GM19324 (cell line): ENCODE data around the gene PIGB.
"Not testable (repeated sequence)": the region's sequence is repeated elsewhere in the genome, so short reads cannot be mapped to it uniquely, and the experiment has no call there.

Source experiments
- ATAC-seq: cut with Tn5 transposase; IDR thresholded peaks from one replicate; pipeline ENCODE4 v1.9.1; 2021; ENCODE audit warnings: mild to moderate bottlenecking, moderate library complexity; ENCODE audit not compliant: unreplicated experiment, low FRiP score

PIGB gene

GRCh38 chr15:55290528-55291057 is 28.4 kb upstream of the PIGB start:
- ATAC-seq: peak; percentile 72

GRCh38 chr15:55297315-55297714 is 21.7 kb upstream of the PIGB start:
- ATAC-seq: no peak

- not testable (repeated sequence) for ATAC-seq
These were observed 16.2 kb upstream of the PIGB start for GRCh38 chr15:55302801-55303200.

GRCh38 chr15:55319537-55320237 is 665 bp downstream of the PIGB start:
- peak; percentile 30 for ATAC-seq

DNA sequence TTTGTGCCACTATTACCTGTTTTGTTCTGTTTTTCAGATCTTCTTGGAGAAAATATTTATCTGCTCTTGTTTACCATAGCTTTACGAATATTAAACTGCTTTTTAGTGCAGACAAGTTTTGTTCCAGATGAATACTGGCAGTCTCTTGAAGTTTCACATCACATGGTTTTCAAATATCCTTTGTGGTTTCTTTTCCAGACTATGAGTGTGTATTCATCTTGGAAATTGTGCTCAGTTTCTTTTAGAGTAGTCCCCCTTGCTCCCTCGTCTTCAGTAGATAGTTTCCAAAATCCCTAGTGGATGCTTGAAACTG is 1.2 kb downstream of the PIGB start:
- ATAC-seq: no peak

- no peak for ATAC-seq
These were observed 1.9 kb downstream of the PIGB start for GRCh38 chr15:55320963-55321362.

GRCh38 chr15:55322467-55322866 is 3.4 kb downstream of the PIGB start:
- ATAC-seq: no peak

- no peak for ATAC-seq
These were observed 8.4 kb downstream of the PIGB start for GRCh38 chr15:55327387-55327786.

- no peak for ATAC-seq
These were observed 15.3 kb downstream of the PIGB start for GRCh38 chr15:55334371-55334770.

DNA sequence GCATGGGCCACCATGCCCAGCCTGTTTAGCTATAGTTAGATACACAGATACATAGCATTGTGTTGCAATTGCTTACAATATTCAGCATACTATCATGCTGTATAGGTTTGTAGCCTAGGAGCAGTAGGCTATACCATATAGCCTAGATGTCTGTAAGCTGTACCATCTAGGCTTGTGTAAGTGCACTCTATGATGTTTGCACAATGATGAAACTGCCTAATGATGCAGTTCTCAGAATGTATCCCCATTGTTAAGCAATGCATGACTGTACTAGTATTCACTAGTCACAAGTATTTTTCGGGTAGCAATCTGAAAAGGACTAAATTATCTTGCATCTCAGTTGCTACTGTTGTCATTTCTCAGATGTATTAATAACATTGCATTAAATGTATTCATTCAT is 16.0 kb downstream of the PIGB start:
- ATAC-seq: no peak

DNA sequence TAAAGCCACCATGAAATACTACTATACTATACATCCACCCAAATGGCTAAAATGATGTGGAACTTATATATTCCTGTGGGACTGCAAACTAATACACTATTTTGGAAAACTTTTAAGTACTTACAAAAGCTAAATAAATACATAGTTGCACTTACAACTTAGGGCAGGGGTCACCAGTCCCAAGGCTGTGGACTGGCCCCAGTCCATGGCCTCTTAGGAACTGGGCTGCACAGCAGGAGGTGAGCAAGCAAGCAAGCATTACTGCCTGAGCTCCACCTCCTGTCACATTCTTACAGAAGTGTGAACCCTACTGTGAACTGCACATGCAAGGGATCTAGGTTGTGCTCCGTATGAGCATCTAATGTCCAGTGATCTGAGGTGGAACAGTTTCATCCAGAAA is 18.1 kb downstream of the PIGB start:
- ATAC-seq: no peak

DNA sequence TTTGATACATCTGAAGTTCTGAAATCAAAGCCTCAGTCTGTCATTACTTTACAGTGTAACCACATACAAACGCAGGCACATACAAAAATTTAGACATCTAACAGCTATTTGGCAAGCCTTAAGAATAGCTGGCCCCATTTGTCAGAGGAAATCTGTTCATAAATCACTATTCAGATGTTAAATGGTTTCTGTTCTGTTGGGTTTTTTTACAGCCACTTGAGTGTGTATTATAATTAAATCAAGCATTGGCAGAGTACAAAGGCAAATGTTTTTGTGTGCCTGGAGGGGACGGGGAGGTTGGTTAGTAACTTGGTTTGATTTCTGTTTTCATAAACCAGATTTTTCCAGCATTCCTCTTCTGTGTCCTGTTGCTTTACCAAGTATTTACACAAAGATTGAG is 24.1 kb downstream of the PIGB start:
- ATAC-seq: no peak

DNA sequence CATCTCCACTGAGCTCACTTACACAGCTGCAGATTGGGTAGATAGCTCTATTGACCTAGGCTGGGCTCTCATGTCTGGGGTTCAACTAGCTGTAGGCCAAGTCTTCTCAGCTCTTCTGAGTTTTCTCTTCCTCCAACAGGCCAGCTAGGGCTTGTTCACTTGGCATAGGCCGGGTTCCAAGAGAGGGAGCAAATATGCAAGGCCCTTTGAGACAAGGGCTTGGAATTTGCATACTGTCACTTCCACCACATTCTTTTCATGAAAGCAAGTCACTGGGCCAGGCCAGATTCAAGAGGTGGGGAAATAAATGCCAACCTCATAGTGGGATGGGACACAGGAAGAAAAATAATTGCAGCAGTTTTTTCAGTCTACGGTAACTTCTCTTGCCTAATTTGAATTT is 25.2 kb downstream of the PIGB start:
- ATAC-seq: no peak

- no peak for ATAC-seq
These were observed 29.3 kb downstream of the PIGB start for GRCh38 chr15:55348281-55348778.

DNA sequence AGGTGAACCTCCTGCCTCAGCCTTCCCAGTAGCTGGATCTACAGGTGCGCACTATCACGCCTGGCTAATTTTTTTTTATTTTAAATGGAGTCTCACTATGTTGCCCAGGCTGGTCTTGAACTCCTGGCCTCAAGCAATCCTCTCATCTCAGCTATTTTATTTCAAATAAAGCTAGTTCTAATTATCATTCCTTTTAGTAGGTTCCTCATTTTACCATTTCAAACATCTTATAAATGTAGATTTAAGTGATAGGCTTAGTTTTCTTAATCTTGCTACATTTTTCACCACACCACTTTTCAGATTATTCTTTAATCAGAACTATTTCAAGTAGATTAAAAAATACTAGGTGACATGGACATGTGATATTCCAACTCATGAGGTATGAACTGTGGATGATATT is 30.3 kb downstream of the PIGB start:
- ATAC-seq: no peak

DNA sequence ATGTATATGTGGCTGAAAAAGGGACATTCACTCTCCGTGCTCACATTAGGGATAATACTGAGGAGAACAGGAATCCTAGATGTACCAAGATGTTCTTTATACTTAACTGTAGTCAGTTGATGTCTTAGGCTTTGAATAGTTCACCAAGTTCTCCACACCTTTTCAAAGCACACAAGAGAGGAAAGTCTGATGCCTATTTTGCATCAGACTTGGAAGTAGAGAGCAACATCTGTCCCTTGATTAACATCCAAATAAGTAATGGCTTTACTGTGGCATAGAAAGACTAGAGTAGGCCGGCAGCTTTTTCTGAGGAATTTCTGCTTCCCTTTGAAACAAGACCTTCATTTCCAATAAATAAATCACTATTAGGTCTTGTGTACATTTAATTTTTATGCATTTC is 34.0 kb downstream of the PIGB start:
- ATAC-seq: no peak

DNA sequence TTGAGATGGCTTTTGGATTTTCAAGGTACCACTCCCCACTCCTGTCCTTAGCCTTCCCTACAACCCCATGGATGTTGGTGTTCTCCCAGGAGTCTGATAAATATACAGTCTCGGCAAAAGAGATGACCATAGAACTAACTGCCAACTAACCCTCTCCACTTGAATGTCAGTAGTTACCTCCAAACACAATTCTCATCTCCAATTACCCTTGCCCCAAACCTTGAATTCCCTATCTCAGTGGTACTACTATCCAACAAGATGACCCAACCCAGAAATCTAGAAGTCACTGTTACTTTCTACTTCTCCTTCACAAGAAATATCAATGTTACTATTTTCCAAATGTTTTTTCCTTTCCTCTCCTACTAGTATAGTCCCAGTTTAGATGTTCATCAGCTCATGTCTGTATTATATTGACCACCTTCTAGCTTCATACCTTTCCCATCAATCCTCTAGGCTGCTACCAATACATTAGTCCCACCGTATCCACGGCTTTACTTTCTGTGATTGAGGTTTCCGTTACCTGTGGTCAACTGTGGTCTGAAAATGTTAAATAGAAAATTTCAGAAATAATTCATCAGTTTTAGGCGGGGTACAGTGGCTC is 38.1 kb downstream of the PIGB start:
- no peak for ATAC-seq

DNA sequence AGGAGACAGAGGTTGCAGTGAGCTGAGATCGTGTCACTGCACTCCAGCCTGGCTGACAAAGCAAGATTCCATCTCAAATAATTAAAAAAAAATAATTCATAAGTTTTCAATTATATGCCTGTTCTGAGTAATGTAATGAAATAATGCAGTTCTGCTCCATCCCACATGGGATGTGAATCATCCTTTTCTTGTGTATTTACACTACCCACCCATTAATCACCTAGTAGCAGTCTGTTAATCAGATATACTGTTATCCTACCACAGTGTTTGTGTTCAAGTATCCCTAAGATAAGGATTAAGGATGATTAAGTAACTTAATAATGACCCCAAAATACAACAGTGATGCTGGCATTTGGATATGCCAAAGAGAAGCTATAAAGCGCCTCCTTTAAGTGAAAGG is 38.8 kb downstream of the PIGB start:
- no peak for ATAC-seq

GRCh38 chr15:55358471-55358870 is 39.4 kb downstream of the PIGB start:
- ATAC-seq: no peak

- ATAC-seq: no peak
These were observed 41.2 kb downstream of the PIGB start for GRCh38 chr15:55360256-55360655.

DNA sequence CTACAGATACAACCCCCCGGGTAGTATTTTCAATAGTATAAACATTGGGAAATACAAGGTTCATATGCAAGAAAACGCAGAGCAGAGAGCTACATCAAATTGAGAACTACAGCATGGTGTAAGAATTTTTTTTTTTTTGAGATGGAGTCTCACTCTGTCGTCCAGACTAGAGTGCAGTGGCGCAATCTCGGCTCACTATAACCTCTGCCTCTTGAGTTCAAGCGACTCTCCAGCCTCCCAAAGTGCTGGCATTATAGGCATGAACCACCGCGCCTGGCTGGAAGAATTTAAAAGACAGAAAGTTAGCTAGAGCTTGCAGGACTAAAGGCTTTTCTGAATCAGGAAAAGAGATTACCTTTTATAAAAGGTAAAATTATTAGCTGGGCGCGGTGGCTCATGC is 42.0 kb downstream of the PIGB start:
- no peak for ATAC-seq

DNA sequence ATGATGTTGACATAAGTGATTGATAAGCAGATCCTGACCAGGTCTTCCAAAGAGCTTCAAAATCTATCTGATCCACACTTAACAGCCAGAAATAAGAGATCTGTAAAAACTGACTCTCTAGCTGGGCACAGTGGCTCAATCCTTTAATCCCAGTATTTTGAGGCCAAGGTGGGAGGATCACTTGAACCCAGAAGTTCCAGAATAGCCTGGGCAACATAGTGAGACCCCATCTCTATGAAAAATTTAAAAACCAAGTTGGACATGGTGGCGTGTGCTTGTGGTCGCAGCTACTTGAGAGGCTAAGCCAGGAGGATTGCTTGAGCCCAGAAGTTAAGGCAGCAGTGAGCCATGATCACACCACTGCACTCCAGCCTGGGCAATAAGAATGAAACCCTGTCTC is 43.6 kb downstream of the PIGB start:
- ATAC-seq: no peak
